ENCODE results near the gene ZNF366. TPM values are rescaled to one million over a fixed set of nuclear protein-coding genes. Genes with fewer than 3 reads are reported as not detected.
A peak's percentile ranks its signal among the peaks of the same experiment; 100 is the strongest.

Gene ZNF366
- total RNA-seq, 1 donor = not detected

DNA sequence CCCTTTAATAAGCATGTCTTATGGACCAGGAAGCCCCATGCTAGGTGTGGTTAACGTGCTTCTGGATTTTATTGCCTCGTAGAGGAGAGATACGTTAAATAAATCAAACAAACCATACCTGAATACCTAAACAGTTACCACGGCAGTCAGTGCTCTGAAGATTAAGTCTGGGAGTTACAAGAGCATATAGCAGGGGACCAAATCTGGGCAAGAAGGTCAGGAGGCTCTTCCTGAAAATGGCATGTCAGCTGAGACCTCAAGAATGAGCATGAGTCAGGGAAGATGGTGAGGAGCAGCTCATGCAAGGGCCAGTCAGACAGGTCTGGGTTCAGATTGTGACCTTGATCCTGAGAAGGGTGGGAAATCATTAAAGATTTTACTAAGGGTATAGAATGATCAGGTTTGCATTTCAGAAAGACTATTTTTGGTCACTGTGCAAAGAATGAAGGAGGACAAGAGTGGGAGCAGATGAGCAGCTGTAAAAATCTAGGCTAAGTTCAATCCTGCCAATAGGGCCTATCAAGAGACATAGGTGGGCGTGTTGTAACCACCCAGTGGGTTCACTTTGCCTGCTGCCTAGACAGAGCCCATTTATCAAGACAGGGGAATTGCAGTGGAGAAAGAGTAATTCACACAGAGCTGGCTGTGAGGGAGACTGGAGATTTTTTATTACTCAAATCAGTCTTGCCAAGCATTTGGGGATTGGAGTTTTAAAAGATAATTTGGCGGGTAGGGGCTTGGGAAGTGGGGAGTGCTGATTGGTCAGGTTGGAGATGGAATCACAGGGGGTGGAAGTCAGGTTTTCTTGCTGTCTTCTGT lies 4.8 kb upstream of the ZNF366 start:
- TF ChIP-seq, protein P1, sequence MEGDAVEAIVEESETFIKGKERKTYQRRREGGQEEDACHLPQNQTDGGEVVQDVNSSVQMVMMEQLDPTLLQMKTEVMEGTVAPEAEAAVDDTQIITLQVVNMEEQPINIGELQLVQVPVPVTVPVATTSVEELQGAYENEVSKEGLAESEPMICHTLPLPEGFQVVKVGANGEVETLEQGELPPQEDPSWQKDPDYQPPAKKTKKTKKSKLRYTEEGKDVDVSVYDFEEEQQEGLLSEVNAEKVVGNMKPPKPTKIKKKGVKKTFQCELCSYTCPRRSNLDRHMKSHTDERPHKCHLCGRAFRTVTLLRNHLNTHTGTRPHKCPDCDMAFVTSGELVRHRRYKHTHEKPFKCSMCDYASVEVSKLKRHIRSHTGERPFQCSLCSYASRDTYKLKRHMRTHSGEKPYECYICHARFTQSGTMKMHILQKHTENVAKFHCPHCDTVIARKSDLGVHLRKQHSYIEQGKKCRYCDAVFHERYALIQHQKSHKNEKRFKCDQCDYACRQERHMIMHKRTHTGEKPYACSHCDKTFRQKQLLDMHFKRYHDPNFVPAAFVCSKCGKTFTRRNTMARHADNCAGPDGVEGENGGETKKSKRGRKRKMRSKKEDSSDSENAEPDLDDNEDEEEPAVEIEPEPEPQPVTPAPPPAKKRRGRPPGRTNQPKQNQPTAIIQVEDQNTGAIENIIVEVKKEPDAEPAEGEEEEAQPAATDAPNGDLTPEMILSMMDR (IDR thresholded peaks at IDR 0.05; ENCODE audit: insufficient read depth, low read length) = no peak
- no peak overlapping the region for H3K4me3 ChIP-seq (ENCODE audit: low read depth, low read length)
- DNase-seq (ENCODE audit: low read depth) = no peak

DNA sequence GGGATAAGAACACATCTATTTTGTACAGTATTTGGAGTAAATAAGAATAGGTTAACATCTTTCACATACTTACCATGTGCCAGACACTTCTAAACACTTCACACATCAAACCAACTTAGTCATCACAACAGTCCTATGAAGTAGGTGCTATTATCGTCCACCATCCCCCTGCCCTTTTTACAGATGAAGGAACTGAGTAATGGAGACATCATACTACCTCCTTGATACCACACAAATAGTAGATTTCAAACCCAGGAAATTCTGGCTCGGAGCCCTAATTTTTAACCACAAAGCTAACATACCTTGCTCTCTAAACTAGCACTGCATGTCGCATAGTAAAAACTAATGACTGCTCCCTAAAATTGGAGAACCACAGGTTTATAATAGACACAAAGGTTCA lies 4.2 kb upstream of the ZNF366 start:
- peak; percentile 68 for DNase-seq (ENCODE audit: low read depth)
- TF ChIP-seq, protein P1 (IDR thresholded peaks at IDR 0.05; ENCODE audit: insufficient read depth, low read length) = no peak
- no peak overlapping the region for H3K4me3 ChIP-seq (ENCODE audit: low read depth, low read length)

DNA sequence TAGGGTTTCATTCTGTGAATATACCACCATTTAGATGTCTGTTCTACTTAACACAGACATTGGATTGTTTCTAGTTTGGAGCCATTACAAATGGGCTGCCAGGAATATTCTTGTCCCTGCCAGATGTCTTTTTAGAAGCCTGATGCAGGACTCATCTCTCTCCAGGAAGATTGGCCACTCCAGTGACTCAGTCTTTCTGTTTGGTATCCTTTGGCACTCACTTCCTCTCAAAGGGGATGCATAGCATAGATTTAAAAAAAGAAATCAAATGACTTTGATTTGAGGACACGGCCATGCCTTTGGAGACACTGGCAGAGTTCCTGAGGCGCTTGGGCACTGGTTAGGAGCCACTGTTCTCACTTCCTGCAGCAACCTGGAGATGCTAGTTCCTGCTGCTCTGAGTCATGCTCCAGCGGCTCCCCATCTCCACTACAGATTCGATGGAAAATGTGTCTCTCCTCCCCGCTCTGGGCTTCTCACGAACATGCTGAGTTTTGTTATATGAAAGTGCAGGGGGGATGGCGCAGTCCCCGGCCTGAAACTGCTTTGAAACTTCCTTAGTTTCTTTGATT lies 3.5 kb upstream of the ZNF366 start:
- TF ChIP-seq, protein P1 (IDR thresholded peaks at IDR 0.05; ENCODE audit: insufficient read depth, low read length) = no peak
- H3K4me3 ChIP-seq (ENCODE audit: low read depth, low read length) = no peak overlapping the region
- peak; percentile 93 for DNase-seq (ENCODE audit: low read depth)

DNA sequence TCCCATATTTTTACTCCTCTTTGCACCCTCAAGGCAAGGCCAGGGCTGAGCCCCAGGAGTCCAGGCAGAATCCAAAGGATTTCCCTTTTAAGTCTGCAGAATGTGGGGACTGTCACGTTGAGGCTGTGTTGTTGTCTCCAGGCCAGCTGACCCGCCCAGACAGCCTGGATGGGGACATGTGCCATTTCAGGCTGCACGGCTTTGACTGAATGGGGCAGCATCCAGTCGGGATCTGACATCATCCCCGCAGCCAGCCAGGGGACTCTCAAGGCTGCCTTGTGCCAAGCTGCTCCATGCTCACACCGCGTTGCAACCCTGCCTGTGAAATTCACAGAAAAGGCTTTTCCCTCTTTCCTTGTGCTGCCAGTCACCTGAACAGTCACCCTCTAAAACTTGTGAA lies 2.2 kb upstream of the ZNF366 start:
- TF ChIP-seq, protein P1 (IDR thresholded peaks at IDR 0.05; ENCODE audit: insufficient read depth, low read length) = no peak
- no peak for DNase-seq (ENCODE audit: low read depth)

DNA sequence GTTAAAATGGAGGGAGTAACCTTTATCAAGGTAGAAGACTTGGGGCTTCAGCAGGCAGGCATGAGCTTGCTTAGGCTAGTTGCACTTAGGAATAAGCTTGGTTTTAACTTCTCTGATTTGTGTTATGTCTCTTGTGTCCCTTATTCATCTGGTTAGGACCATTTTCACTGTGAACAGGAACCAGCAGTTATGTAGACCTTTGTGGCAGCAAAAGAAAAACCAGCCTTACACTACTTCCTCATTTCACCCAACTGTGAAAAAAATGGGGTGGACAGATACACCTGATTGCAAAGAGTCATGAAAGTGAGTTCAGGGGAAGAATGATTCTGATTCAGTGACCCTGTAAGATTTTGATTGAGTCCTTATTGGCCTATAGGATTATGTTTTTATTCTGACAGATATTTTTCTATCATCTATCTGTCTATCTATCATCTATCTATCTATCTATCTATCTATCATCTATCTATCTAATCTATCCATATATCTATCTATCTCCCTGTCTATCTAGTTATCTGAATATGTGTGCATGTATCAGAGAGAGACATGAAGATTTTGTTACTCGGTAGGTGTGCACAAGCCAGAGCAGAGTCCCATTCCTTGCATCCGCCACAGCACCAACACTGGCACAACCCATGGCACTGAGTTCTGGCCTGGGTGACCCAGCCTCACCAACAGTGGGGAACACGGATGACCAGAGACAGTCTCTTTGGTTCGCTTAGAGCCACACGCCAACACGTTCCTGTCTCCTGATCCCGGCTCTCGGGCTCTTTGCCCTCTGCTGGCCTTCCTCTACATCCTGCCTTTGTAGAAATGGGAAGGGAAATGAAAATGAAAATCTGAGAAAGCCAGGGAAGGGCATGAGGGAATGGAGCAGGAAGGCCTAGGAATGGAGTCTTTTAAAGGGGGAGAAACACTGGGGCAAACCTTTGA lies 1.3 kb upstream of the ZNF366 start:
- TF ChIP-seq, protein P1 (IDR thresholded peaks at IDR 0.05; ENCODE audit: insufficient read depth, low read length) = no peak
- no peak for DNase-seq (ENCODE audit: low read depth)

More for the DNA sequence above, 2.2 kb upstream of the ZNF366 start:
- H3K4me3 ChIP-seq (ENCODE audit: low read depth, low read length) = no peak overlapping the region

DNA sequence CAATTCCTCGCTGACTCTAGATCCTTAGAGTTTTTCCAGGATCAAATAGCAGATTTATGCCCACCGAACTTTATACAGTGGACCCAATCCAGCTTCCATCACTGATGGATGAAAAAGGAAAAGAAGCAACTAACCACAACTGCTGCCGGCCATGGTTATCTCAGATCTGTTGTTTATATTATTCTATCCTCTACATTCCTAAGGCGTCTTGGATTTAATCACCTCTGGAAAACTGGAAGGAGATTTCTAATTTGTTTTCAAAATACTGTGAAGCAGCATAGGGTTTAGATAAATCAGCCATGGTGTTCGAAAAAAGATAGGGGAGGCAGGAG lies 663 bp upstream of the ZNF366 start:
- DNase-seq (ENCODE audit: low read depth) = no peak
- TF ChIP-seq, protein P1 (IDR thresholded peaks at IDR 0.05; ENCODE audit: insufficient read depth, low read length) = no peak
- H3K4me3 ChIP-seq (ENCODE audit: low read depth, low read length) = no peak overlapping the region

More for the DNA sequence above, 1.3 kb upstream of the ZNF366 start:
- H3K4me3 ChIP-seq (ENCODE audit: low read depth, low read length) = no peak overlapping the region

Data from fibroblast of the aortic adventitia (primary cell).